ENCODE results near the gene PTPN1.
"Not testable (repeated sequence)": the region's sequence is repeated elsewhere in the genome, so short reads cannot be mapped to it uniquely, and the experiment has no call there.

The PTPN1 gene

DNA sequence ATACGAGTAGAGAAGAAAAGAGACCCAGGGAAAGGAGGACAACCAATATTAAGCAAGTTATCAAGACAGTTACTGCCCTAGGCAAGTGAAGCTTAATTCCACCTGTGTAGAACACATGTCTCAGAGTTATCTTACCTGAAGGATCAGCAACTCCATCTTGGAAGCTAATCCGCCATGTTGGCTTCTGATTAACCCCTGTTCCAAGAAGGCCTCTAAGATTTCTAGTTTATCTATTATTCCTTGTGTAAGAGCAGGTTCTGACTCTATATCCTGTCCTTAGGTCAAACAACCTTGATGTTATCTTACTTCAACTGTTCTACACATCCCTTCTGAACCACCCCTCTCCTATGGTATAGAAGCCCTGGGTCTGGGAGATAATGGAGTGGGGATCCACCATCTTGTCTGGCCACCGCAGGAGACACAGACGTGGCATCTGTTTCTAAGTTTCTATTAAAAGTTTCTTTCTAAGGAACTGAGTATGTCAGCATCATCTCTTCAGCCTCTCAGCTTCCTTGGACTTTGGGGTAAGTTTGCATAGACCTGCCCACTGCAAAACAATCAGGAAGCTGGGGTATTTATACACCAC is 27.7 kb upstream of the PTPN1 start:
- no peak for DNase-seq

DNA sequence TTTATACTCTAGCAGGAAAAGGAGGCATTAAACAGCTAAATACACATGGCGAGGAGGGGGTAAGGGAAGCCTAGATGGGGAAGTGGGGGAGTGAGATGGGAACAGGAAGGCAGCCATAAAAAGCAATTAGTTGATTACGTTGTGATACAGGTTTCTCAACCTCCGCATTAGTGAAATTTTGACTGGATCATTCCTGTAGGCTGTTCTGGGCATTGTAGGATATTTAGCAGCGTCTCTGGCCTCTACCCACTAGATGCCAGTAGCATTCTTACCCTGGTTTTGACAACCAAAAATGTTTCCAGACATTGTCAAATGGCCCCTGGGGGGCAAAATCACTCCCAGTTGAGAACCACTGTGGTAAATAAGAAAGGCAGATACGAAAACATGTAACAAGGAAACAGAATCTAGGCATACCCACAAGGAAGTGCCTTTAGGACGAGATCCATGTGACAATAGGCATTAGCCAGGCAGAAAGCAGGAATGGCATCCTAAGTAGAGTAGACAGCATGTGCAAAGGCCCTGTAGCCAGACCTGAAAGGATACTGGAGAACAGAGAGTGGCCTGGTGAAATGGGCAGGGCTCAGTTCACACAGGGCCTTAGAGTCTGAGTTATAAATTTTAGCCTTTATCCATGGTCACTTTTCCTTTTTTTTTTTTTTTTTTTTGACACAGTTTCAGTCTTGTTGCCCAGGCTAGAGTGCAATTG is 25.8 kb upstream of the PTPN1 start:
- DNase-seq, result no peak

DNA sequence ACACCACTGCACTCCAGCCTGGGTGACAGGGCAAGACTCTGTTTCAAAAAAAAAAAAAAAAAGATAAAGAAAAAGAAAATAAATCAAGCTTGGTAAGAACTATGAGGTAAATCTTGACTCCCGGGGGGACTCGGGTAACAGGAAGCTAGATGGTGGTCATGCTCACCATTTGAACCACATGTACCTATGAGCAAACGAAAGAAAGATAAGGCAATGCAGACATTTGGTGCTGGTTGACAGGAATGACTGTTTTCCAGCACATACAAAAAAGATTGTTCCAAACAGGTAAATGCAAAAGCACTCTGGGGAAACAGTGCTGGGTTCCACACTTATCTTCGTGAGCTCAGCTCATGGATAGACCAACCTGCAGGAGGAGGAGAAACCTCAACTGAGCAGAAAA is 22.8 kb upstream of the PTPN1 start:
- DNase-seq, result no peak

DNA sequence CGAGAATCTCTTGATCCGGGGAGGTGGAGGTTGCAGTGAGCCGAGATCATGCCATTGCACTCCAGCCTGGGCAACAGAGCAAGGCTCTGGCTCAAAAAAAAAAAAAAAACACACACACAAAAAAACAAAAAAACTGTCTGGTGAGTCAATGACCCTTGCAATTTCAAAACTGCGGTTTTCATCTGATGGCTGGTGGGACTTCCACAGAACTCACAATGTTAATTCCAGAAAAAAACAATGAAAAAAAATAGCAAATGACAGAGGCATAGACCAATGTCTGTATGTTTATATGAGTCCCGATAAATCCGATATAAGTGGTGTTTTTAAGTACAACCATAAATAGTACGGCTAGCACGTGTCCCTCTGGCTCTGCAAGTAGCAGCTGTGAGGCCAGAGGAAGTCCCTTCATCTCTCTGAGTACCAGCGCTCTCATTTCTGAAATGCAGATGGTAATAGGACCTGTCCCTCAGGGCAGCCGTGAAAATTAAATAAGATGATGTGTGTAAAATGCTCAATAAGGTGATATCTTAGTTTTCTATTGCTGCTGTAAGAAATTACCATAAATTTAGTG is 21.9 kb upstream of the PTPN1 start:
- DNase-seq, result no peak

DNA sequence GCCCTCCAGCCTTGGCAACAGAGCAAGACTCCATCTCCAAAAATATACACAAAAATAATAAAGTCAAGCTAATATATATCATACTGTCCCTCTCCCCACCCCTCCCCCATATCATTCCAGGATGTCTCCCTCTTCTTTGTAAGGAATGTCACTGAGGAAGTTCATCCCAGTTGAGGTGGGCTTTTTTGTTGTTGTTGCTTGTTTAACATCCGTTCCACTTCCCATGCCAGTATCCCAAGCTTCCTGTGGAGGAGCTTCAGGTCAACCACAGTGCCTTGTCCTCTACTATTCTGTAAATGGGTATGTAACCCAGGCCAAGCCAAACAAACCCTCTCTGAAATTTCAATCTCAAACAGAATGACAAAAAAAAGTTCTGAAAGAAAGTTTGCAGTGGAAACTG is 19.0 kb upstream of the PTPN1 start:
- no peak for DNase-seq

DNA sequence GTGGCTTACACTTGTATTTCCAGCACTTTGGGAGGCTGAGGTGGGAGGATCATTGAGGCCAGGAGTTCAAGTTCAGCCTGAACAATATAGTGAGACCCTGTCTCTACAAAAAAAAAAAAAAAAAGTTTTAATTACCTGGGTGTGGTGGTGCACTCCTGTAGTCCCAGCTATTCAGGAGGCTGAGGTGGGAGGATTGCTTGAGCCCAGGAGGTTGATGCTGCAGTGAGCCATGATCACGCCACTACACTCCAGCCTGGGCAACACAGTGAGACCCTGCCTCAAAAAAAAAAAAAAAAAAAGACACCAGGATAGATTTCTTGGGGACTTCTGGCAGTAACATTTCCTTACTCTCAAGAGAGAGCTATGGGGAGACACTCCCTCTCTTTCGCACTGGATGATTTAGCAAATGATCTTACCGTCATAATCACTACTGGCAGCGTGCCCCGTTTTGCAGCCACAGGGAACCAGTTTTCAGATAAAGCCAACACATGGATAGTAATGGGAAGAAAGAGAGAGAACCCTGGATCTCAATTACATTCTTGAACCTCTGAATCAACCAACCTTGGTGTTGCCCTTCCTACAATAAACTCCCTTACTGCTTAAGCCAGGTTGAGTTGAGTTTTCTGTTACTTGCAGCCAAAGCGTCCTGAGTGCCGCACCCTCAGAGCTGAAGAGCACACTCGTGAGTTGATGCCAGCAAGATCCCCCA is 18.1 kb upstream of the PTPN1 start:
- DNase-seq, result no peak

DNA sequence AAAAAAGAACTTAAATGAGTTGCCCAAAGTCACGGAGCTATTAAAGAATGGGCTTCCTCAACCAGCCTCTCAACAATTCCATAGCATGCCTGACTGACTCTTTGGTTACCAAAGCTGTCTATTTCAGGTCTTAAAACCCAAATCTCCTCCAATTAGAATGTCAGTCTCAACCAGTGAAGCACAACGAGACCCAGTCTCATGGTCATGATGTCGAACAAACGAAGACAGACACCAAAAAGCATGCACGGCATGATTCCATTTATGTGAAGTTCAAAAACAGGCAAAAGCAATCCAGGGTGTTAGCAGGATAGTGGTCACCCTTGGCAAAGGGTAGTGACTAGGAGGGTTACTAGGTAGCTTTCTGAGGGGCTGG is 16.3 kb upstream of the PTPN1 start:
- DNase-seq, result no peak

DNA sequence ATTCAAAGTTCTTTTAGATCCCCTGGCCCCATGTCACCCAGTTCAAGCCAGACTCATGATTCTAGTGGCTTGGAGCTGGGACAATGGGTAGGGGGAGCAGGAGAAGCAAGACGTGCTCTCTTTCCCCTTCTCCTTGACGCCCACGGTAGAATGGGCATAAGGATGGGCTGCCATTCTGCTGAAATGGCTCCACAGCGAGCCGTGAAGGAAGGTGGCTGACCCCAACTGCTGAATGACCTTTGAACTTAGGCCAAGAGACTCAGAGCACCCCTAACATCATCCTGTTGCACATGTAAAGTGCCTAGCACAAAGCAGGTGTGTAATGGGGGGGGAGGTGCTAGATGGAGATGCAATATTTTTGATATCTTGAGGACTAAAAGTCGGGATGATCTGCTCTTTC is 15.8 kb upstream of the PTPN1 start:
- no peak for DNase-seq

DNA sequence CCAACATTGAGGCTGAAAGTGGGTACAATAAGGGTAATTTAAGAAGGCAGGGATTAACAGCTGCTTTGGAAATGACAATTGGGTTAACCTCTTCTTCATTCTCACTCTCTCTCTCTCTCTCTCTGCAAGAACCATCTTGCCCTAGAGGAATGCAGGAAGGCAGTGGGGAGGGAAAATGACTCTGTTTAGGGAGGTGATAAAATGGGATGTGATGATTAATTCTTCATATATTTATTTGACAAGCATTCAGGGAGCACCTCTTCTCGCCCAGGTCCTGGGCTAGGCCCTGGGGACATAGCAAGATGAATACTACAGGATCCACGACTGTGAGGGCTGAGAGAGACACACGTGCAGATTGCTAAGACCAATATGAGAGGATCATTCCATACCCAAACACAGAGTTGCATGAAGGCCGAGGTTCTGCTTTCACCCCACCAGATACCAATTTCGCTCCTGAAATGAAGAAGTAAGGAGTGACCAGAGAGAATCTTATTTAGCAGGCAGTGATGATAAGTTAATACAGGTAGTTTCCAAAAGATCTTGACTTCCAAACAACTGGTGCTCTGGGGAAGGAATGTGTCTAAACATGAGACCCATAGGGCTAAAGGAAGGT is 13.3 kb upstream of the PTPN1 start:
- DNase-seq, result no peak

DNA sequence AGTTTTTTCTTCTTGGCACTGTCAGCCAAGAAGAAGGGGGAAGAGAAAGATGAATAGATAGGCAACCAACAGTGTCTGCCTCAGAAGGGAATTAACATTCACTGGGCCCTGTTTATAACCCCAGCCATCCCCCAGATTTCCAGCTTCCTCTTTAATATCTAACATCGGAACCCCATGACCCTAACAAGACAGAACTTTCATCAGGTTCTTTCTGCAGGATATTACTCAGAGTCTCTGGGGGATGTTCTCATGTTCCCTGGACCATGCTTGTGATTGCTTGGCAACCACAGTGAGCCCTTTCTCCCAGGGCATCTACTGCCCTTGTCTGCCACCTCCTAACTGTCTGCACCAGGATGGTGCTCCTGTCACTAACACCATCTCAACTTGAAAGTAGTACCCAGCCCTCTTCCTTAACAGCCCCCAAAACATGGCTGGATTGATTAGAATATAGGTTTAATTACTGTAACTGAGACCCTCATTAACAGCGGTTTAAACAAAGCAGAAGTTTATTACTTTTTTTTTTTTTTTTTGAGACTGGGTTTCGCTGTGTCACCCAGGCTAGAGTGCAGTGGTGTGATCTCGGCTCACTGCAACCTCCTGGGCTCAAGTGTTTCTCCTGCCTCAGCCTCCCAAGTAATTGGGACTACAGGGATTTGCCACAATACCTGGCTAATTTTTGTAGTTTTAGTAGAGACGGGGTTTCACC is 12.0 kb upstream of the PTPN1 start:
- DNase-seq, result no peak

DNA sequence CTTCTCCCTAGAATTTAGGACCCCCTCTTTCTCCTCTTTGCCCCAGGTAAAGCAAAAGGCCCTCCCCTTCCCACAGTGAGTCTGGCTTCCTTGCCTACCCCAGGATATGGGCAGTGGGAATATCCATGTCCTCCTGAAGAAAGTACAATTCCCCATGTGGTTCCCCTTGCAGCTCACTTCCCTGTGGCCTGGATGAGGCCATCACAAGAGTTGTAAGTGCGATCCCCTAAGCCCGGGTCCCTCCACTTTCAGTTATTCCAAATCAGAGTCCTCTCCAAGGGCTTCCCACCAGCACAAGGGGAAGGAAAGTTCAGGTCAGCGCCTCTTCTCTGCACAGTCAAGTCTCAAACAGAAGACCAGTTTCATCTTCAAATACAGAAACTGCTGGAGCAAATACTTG is 10.2 kb upstream of the PTPN1 start:
- DNase-seq, result no peak

DNA sequence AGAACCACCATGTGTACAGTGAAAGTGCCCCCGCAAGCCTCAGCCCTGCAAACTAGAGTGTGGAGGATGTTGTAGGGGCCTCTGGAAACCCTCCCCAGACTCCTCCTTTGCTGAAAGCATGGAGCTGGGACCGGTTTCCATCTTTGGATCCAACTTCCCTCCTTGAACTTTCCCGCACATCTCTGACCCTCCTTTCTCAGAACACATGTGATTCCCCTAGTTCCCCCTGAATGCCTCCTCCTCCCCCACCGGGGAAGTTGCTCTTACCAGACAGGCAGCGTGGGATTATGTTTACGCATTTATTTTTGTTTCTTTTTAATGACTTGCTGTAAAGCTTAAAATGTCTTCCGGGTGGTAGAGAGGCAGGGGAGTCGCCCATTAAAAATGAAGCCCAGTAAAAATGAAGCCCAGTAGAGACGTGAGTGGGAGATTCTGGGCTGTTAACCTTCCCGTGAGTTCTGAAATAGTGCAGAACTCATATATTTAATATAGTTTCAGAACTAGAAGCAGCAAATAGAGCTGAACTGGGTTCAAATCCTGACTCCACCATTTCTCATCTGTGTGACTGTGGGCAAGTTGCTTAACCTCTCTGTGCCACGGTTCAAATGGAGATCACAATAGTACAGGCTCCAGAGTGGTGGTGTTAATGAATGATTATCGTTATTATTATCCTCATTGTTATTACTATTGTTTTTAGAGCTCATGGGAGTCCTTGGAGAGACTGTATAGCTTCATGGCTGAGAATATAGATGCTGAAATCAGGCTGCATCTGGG is 8.0 kb upstream of the PTPN1 start:
- DNase-seq, result no peak

DNA sequence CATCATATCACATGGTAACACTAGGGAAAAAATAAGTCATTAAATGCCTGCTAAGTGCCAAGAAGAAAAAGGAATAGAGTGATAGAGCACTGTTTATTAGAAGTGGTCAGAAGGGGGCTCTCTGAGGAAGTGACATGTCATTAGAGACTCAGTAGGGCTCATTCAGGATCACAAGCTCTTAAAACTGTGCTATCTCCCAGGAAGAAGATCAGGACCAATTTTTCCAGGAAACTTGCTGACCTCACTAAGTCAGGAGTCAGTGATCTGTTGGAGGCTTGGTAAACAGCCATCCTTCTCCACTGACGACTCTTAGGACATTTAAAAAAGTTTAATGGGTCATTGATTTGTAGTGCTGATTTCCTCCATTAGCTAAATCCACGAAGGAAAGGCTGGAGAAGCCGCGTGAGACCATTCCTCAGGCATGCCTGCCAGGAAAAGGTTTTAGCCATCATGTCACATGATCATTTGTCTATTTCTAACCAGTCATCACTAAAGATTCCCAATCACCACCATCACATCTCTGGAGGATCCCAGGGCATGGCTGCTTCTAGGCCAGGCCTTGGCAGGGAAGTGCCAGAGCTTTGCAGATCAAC is 5.9 kb upstream of the PTPN1 start:
- no peak for DNase-seq

DNA sequence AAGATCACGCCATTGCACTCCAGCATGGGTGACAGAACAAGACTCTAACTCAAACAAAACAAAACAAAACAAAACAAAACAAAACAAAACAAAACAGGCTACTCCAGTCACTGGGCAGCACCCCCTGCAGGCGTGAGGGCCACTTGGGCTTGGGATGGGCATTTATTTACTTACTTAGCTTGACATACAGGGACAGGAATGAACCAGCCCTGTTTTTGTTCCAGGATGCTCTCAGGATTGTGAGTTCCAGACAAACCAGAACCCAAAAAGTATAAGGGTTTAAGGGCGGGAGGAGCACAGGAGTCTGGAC is 4.0 kb upstream of the PTPN1 start:
- no peak for DNase-seq

DNA sequence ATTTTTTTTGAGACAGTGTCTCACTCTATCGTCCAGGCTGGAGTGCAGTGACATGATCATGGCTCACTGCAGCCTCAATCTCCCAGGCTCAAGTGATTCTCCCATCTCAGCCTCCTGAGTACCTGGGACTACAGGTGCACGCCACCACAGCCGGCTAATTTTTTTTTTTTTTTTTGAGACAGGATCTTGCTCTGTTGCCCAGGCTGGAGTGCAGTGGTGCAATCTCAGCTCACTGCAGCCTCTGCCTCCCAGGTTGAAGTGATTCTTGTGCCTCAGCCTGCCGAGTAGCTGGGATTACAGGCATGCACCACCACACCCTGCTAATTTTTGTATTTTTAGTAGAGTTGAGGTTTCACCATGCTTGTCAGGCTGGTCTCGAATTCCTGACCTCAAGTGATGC is 2.4 kb upstream of the PTPN1 start:
- not testable (repeated sequence) for DNase-seq

DNA sequence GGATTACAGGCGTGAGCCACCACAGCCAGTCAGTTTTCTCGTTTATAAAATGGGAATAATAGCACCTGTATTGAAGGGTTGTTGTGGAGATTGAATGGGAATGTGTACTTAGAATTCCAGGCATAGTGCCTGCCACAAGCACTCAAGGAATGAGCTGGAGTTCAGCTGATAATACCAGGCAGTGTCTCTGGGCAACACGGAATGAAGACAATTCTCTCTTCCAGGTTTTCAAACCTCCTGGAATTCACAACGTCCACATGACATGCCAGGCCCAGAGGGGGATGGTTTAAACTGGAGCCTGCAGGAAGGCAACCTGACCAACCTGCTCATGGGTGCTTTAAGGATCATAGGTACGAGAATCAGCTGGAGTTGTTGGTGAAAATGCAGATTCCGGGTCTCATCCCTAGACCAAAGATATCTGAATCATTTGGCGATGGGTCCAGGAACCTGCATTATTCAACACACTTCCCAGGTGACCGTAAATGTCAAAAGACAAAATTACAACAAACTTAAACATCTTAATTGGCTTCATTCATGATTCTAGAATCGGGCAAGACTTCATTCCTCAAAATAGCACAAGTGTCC is 1.9 kb upstream of the PTPN1 start:
- no peak for DNase-seq

DNA sequence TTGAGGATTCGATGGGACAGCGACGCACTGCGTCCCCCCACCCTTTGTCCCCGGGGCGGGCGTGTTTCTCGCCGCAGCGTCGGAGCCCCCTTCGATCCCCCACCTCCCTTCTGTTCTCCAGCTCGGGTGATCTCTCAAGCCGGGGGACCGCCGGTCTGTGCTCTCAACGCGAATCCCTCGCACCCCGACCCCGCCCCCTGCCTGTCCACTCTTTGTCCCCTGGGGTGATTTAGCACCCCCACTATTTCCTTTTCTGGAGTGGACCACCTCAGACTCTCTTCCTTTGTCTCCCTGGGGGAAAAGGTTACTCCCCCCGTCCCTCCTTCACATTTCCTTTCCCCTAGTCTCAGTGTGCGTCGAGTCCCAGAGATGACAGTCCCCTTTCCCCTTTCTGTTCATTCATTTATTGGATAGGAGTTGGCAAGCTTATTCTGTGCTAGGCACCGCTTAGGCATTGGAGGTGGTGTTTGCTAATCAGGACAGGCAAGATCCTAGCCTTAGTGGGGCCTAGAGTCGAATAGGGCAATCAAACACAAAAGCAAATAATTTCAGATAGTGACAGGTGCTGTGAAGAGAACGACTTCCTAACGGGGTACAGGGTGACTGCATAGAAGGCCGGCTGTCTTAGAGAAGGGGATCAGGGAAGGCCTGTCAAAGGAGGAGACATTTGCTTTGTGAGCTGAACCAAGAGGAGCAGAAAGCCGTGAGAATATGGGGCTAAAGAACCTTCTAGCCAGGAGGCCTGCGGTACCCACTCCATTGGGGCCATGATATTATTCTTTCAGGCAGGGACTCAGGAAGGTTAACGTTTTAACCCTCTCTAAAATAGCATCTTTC is 741 bp downstream of the PTPN1 start:
- no peak for DNase-seq

DNA sequence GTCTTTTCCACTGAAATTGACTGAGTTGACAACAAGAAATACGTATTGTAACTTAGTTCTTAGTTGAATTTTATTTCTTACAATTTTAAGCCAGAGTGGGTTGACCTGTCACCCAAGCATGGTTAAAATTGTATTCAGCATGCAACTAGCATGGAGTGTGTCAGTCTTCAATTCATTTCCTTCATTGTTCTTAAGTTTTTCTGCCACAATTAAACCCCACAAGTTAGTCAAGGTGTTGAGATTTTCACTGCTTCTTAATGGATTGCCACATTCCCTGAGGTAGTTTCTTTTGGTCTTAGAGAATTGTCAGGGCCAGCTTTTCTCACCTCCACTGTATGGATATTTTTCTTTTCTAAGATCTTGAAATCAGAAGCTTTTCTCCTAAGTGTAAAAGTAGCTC is 2.1 kb downstream of the PTPN1 start:
- DNase-seq, result no peak

DNA sequence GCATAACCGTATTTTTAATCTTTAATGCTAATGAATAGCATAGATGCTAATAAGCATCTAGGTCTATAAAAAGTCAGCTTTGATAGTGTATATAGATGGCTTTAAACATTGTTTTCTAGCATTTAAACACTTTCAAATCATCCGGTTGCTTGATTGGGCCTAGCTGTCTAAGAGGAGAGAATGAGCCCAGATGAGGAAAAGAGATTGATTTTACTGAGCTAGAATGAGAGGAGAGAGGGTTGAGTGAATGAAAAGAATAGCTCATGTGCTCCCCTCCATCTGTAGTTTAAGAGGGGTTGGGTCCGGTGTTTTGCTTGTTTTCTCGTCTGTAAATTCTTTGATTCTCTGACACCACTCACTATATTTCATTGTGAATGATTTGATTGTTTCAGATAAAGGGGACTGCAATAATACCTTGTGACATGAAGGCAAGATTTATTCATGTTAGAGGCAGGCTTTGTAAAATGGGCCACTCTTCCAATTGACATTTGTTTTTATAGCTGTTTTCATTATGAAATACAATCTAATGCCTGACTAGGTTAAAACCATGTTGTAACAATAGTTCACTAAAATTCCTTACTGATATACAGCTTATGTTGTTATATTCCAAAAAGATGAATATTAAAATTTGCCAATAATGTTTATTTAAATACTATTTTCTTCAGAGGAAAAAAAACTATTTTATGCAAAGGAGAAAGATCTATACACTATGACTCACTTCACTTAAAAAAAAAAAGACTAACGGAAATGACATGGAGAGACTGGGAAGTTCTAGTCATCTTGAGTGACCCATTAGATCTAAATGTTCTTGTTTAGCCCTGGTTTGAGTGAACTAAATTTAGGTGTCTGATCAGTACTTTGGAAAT is 3.2 kb downstream of the PTPN1 start:
- no peak for DNase-seq

DNA sequence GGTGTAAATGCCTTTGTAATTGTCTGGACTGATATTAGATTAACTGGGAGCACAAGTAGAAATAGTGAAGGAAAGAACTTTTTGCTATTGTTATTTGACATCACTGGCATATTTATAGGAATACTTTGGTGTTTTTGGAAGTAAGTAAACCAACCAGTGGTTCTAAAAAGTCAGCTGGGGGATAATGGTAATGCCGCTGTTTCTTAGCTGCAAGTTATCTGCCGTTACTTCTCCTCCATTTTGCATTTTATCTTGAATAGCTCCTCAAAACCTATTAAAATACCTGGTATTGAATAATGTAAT is 3.8 kb downstream of the PTPN1 start:
- DNase-seq, result no peak
